ENCODE results near the gene UBE2D4.

The UBE2D4 gene

DNA sequence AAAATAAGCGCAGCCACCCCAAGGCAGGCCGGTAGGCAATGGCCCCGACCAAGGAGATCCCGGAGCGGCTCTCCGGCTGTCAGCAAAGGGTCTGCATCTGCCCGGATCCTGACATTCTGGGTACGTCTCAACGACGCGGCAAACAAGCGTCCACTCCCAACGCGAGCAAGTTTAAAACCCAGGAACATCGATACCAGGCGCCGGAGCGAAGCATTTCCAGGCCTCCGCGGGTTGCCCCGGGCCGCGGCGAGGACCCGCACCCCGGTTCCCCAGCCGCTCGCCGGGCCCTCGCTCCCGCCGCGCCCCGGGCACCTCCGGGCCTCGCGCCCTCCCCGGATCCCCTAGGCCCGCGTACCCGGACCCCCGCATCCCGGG lies 20.3 kb upstream of the UBE2D4 start:
- TF ChIP-seq POLR2A (IDR thresholded peaks at IDR 0.05; ENCODE audit: extremely low read depth, insufficient read length) (no peak), MYC (IDR thresholded peaks at IDR 0.05; ENCODE audit: low read depth, low read length) (no peak)
- DNase-seq (ENCODE audit: low read depth), result peak; percentile 55
- peak overlapping the region; percentile 53 for H3K4me3 ChIP-seq (ENCODE audit: low read depth, low read length)

DNA sequence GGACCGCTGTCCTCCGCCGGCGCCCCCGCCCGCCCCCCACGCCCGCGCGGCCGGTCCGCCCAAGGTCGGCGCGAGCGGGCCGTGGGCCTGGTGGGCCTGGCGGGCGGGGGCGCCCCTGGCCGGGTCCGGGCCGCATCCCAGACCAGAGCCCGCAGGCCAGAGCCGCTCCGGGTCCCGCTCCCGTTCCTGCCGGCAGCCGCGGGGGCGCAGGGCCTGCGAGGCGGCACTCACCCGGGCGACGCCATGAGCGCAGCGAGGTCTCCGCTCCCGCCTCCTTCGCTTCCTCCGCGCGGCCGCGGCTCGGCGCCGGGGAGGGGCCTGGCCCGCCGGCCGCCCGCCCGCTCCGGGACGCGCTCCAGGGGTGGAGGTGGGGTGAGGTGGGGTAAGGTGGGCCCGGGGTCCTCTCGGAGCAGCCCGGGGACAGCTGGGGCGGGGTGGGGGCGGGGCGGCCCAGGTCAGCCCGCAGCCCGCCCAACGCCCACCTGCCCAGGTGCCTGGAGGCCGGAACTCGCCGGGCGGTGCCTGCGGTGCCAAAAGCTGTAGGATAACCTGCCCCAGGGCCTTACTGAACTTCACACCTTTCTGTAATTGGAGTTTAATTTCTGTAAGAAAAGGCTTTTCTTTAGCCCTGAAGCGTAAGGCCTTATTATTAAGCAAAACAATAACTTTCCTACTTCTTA lies 19.8 kb upstream of the UBE2D4 start, which contains the start of gene URGCP:
TSS of gene URGCP (minus strand) at position 266 of the 680 bp plus-strand sequence. CDS start at position 245, 21 bp downstream.
- peak; percentile 70 for DNase-seq (ENCODE audit: low read depth)
- H3K4me3 ChIP-seq (ENCODE audit: low read depth, low read length), result peak within 1 kb of the TSS; percentile 60
- TF ChIP-seq POLR2A (IDR thresholded peaks at IDR 0.05; ENCODE audit: extremely low read depth, insufficient read length) (peak; percentile 57), MYC (IDR thresholded peaks at IDR 0.05; ENCODE audit: low read depth, low read length) (0 out of 2 replicates have a peak, but pooled peaks have one; percentile 61)
- TF ChIP-seq, protein P1, sequence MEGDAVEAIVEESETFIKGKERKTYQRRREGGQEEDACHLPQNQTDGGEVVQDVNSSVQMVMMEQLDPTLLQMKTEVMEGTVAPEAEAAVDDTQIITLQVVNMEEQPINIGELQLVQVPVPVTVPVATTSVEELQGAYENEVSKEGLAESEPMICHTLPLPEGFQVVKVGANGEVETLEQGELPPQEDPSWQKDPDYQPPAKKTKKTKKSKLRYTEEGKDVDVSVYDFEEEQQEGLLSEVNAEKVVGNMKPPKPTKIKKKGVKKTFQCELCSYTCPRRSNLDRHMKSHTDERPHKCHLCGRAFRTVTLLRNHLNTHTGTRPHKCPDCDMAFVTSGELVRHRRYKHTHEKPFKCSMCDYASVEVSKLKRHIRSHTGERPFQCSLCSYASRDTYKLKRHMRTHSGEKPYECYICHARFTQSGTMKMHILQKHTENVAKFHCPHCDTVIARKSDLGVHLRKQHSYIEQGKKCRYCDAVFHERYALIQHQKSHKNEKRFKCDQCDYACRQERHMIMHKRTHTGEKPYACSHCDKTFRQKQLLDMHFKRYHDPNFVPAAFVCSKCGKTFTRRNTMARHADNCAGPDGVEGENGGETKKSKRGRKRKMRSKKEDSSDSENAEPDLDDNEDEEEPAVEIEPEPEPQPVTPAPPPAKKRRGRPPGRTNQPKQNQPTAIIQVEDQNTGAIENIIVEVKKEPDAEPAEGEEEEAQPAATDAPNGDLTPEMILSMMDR (IDR thresholded peaks at IDR 0.05; ENCODE audit: low read depth, low read length), result no peak
- TF ChIP-seq, protein P2, sequence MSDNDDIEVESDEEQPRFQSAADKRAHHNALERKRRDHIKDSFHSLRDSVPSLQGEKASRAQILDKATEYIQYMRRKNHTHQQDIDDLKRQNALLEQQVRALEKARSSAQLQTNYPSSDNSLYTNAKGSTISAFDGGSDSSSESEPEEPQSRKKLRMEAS (IDR thresholded peaks at IDR 0.05; ENCODE audit: low read depth, low read length), result no peak

DNA sequence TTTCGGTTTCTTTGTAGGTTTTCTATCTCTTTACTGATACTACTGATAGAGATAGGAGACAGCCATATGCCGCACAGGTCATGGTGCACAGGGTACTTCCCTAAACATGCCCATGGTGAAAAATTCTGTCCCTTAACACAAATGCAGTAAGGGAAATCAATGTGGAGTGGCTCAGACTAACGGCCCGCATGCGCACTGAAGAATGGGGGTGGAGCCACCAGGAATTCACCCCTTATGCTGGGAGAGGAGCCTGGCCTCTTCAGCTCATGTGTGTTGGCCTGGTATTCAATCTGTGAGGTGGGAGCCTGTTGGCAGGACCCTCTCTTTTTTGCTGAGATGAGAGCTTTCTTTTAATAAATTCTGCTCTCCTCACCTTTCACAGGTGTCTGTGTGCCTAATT lies 11.4 kb upstream of the UBE2D4 start:
- no peak overlapping the region for H3K4me3 ChIP-seq (ENCODE audit: low read depth, low read length)
- no peak for DNase-seq (ENCODE audit: low read depth)
- TF ChIP-seq, protein P2 (IDR thresholded peaks at IDR 0.05; ENCODE audit: low read depth, low read length), result no peak
- TF ChIP-seq MYC (IDR thresholded peaks at IDR 0.05; ENCODE audit: low read depth, low read length) (no peak), POLR2A (IDR thresholded peaks at IDR 0.05; ENCODE audit: extremely low read depth, insufficient read length) (no peak)
- TF ChIP-seq, protein P1 (IDR thresholded peaks at IDR 0.05; ENCODE audit: low read depth, low read length), result no peak

DNA sequence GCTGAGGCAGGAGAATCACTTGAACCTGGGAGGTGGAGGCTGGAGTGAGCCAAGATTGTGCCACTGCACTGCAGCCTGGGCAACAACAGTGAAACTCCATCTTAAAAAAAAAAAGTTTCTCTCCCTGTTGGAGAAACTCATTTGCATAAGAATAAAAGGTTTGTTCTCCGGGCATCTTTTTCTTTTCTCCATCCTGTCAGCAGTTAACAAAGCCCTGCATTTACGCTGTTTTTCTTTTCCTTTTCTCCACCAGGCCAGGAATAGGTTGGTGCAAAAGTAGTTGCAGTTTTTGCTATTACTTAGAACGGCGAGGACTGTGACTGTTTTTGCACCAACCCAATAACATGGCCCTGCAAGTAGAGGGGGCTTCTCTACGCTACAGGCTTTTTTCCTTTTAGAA lies 10.3 kb upstream of the UBE2D4 start:
- TF ChIP-seq, protein P2 (IDR thresholded peaks at IDR 0.05; ENCODE audit: low read depth, low read length), result no peak
- TF ChIP-seq, protein P1 (IDR thresholded peaks at IDR 0.05; ENCODE audit: low read depth, low read length), result no peak
- TF ChIP-seq MYC (IDR thresholded peaks at IDR 0.05; ENCODE audit: low read depth, low read length) (no peak), POLR2A (IDR thresholded peaks at IDR 0.05; ENCODE audit: extremely low read depth, insufficient read length) (no peak)
- H3K4me3 ChIP-seq (ENCODE audit: low read depth, low read length), result no peak overlapping the region
- DNase-seq (ENCODE audit: low read depth), result no peak

DNA sequence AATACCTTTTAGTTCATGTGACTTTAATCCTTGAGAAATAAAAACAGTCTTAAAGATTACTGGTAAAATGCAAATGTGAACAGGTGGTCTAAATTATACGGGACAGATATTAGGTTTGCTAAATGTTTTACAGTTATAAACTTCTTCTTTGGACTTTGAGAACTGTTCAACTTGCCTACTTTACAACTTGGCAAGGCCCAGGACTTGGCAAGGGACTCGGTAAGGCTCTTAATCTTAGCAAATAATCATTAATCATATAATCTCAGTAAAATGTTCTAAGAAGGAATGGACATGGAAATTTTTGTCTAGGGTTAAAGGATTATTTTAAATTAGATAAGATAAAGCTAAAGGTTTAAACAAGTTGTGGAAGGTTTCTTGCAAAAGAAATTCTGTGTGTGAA lies 4.8 kb upstream of the UBE2D4 start:
- no peak overlapping the region for H3K4me3 ChIP-seq (ENCODE audit: low read depth, low read length)
- TF ChIP-seq MYC (IDR thresholded peaks at IDR 0.05; ENCODE audit: low read depth, low read length), result no peak
- TF ChIP-seq, protein P1 (IDR thresholded peaks at IDR 0.05; ENCODE audit: low read depth, low read length), result no peak
- no peak for DNase-seq (ENCODE audit: low read depth)

DNA sequence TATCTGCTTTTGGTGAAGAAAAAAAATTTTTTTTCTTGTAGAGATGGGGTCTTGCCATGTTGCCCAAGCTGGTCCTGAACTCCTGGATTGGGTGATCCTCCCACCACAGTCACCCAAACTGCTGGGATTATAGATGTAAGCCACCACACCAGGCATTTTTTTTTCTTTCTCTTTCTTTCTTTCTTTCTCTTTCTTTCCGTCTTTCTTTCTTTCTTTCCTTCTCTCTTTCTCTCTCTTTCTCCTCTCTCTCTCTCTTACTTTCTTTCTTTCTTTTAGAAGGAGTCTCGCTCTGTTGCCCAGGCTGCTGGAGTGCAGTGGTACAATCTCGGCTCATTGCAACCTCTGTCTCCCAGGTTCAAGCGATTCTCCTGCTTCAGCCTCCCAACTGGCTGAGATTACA lies 3.5 kb upstream of the UBE2D4 start:
- TF ChIP-seq, protein P2 (IDR thresholded peaks at IDR 0.05; ENCODE audit: low read depth, low read length), result no peak
- TF ChIP-seq, protein P1 (IDR thresholded peaks at IDR 0.05; ENCODE audit: low read depth, low read length), result no peak
- no peak for TF ChIP-seq MYC (IDR thresholded peaks at IDR 0.05; ENCODE audit: low read depth, low read length)
- TF ChIP-seq POLR2A (IDR thresholded peaks at IDR 0.05; ENCODE audit: extremely low read depth, insufficient read length), result no peak

More for the DNA sequence above, 3.5 kb upstream of the UBE2D4 start:
- no peak for DNase-seq (ENCODE audit: low read depth)
- H3K4me3 ChIP-seq (ENCODE audit: low read depth, low read length), result no peak overlapping the region
